Measurements from ENCODE around the gene CHN2.

The CHN2 gene

DNA sequence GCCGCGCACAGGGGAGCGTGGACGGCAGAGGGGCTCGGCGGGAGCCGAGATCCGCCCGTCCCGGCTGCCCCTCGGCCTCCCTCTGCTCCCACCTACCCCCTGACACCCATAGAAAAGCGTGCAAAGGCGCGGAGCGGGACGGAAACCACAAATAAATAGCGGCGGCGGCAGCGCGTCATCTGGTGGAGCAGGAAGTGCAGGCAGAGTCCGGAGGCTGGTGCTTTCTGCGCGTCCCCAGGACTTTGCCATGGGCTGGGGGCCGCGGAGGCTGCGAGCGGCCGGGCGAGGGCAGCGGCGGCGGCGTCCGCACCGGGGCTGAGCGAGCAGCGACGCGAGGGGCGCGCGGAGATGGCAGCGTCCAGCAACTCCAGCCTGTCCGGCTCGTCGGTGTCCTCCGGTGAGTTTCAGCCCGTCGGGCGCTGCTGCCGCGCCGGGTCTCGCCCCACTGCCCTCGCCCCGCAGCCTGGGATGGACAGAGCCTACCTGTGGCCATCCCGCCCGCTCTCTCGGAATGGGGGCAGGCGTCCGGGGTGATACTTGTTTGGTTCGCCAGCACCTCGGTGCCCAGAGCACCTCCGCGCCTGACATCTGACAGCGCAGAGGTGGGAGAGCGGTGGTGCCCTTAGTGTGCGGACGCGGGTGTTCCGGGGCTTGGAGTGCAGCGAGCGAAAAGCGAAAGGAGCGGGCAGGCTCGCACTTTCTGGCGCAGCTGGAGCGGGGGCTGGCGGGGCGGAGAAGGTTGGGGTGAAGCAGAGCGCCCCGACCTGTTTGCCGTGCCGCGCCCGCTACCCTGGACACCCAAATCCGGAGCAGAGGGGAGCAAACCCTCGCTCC is at the start of gene CHN2:
TSS of gene CHN2 (plus strand) at position 182 of the 834 bp plus-strand sequence.
- peak in 2 of 3 donors; percentile 6 to 10 for DNase-seq (ENCODE audit: low read depth in 3 of 3, low spot score in 1 of 3)

DNA sequence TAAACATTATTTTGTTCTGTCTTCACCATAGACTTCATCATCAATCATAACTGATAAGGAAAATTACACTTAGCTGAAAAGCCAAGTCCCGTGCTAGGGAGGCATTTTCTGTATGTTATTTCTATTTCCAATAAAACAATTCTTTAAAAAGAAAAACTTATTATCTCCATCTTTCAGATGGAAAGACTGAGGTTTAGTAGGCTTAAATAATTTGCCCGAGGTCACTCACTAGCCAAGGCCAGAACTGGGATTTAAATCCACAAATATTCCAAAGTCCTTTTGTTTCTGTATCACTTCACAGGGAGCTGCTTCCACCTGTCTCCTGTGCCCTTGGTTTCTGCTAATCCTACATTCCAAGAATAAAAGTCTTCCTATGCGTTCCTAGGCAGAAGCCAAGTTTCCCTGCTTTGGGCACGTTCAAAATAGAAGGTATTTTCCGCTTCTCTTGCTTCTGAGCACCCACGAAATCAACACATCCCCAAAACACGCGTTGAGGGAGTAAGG is 49.0 kb upstream of the CHN2 start:
- DNase-seq (ENCODE audit: low read depth in 3 of 3, low spot score in 1 of 3), result no peak

DNA sequence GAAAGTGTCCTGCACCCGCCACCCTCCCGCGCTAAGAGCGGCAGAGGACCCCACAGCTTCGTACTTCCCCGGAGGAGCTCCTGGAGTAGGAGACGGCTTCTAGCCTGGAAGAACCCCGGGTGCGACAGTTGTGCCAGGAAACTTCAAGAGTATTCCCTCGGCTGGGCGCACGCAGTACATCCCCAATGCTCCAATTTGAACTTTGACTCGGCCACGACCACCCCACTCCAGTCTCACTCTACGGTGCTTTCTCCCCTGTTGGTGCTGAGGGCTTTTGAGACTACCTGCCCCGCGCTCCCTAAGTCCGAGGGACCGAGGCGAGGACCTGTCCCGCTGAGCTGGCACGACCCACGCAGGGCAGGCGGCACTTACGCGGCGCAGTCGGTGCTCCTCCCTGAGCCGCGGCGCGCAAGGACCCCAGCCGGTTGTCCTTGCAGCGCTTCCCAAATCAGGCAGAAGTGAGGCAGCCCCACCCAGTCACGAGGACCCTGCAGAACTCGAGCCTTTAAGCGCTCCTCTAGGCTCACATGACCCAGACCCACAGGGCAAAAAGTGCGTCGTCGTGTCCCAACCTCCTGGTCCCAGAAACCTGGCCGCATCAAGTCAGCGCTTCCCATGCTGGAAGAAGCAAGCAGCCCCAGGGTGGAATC is 48.4 kb upstream of the CHN2 start, which contains the start of gene CPVL:
TSS of gene CPVL (minus strand) at position 481 of the 650 bp plus-strand sequence. CDS start 25,476 bp downstream, outside the sequence.
- no peak for DNase-seq (ENCODE audit: low read depth in 3 of 3, low spot score in 1 of 3)

DNA sequence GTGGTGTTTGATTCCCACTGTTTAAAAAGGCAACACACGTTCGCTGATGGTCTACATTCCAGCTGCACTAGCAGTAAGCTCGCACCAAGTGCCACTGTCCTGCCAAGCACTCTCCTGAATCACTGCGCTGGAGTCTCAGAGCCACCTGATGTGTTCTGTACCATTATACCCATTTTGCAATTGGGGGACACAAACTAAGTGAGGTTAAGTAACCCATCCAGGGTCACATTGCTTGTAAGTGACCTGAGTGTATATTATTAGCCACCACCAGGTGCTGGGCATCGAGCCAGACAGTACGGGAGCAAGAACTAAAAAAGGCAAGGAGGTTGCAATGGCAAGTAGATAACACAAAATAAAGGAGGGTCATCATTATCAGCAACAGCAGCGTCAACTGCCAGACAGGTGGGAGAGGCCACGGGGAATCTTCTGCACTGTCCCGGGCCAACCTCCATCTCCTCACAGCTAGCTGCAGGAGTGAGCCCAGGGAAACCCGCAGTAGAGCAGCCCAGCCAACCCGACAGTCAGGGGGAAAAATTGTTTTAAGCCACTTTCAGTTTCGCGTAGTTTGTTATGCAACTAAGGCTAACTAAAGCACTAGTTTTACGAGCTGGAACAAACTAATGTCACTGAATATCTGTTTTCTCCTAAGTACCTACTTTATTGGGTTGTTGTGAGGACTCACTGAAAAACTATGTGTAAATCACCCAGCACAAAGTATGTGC is 47.5 kb upstream of the CHN2 start:
- no peak for DNase-seq (ENCODE audit: low read depth in 3 of 3, low spot score in 1 of 3)

GRCh38 chr7:29147821-29148220 is 46.8 kb upstream of the CHN2 start:
- no peak for DNase-seq (ENCODE audit: low read depth in 3 of 3, low spot score in 1 of 3)

DNA sequence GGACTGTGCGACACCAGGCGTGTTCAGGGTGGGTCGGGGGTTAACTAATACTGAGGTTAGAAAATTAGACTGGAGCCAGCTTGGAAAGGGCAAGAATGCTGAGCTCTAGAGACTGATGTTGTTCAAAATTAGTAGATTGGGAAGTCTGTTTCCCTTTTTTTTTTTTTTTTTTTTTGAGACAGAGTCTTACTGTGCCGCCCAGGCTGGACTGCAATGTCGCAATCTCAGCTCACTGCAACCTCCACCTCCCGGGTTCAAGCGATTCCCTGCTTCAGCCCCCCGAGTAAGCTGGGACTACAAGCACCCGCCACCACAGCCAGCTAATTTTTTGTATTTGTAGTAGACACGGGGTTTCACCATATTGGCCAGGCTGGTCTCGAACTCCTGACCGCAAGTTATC is 45.5 kb upstream of the CHN2 start:
- no peak for DNase-seq (ENCODE audit: low read depth in 3 of 3, low spot score in 1 of 3)

GRCh38 chr7:29150856-29151255 is 43.7 kb upstream of the CHN2 start:
- no peak for DNase-seq (ENCODE audit: low read depth in 3 of 3, low spot score in 1 of 3)

DNA sequence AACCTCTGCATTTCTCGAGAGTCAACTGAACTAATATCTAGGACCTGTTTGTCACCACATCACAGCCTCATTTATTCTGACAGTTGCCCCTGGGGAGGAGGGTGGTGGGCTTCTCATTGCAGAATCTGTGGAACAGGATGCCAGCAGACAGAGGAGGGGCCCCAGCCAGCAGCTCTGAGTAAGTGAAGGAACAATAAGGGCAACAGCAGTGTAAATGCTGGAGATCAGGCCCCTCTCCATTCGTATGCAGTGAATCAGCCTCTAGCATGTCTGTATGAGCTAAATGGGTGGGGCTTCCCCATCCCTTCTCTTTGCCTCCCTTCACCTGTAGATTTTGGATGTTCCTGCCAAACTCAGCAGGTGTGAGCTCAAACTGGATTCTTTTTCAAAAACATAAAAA is 40.5 kb upstream of the CHN2 start:
- DNase-seq (ENCODE audit: low read depth in 3 of 3, low spot score in 1 of 3), result no peak

DNA sequence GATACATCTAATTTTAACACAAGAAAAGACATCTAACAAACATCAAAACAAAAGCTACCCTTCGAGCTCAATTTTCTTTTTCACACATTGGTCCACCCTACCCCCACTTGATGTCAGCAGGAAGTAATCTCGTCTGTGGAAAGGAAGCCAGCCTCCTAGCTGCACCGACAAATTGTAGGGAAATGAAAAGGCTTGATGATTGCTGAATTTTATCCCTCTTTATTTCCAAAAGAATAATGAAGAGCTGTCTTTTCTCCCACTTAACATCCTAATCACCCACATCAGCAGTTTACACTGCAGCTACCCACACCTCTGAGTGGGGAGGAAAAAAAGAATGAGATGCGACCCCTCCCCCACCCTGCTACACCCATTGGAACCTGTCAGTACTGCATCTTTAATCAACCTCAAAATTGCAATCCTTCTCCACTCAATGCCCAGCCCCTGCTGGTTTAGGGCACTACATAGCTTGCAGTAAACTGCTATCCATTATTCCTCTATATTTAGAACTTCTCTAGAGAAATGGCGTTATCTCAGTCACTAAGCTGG is 37.6 kb upstream of the CHN2 start:
- DNase-seq (ENCODE audit: low read depth in 3 of 3, low spot score in 1 of 3), result no peak

GRCh38 chr7:29158795-29159423 is 35.7 kb upstream of the CHN2 start:
- no peak for DNase-seq (ENCODE audit: low read depth in 3 of 3, low spot score in 1 of 3)

GRCh38 chr7:29160080-29160479 is 34.5 kb upstream of the CHN2 start:
- no peak for DNase-seq (ENCODE audit: low read depth in 3 of 3, low spot score in 1 of 3)

- DNase-seq (ENCODE audit: low read depth in 3 of 3, low spot score in 1 of 3), result no peak
Observed at GRCh38 chr7:29161231-29161630, 33.3 kb upstream of the CHN2 start.

GRCh38 chr7:29162577-29162976 is 32.0 kb upstream of the CHN2 start:
- no peak for DNase-seq (ENCODE audit: low read depth in 3 of 3, low spot score in 1 of 3)

- DNase-seq (ENCODE audit: low read depth in 3 of 3, low spot score in 1 of 3), result no peak
Observed at GRCh38 chr7:29163854-29164253, 30.7 kb upstream of the CHN2 start.

GRCh38 chr7:29167721-29168120 is 26.9 kb upstream of the CHN2 start:
- no peak for DNase-seq (ENCODE audit: low read depth in 3 of 3, low spot score in 1 of 3)

- no peak for DNase-seq (ENCODE audit: low read depth in 3 of 3, low spot score in 1 of 3)
Observed at GRCh38 chr7:29170781-29171180, 23.8 kb upstream of the CHN2 start.

DNA sequence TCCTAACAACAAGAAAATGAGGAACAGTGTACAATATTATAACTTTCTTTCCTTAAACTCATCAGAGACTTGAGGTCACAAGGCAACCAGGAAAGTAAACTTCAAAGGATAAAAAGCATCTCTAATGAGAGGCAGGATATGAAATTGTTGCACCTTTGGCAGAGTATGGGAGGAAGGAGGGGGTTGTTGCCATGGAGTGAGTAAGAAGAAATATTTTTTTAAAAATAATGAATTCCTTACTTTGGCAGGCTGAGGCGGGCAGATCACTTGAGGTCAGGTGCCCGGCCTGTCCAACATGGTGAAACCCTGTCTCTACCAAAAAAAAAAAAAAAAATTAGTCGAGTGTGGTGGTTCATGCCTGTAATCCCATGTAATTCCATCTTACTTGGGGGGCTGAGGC is 21.1 kb upstream of the CHN2 start:
- no peak for DNase-seq (ENCODE audit: low read depth in 3 of 3, low spot score in 1 of 3)

DNA sequence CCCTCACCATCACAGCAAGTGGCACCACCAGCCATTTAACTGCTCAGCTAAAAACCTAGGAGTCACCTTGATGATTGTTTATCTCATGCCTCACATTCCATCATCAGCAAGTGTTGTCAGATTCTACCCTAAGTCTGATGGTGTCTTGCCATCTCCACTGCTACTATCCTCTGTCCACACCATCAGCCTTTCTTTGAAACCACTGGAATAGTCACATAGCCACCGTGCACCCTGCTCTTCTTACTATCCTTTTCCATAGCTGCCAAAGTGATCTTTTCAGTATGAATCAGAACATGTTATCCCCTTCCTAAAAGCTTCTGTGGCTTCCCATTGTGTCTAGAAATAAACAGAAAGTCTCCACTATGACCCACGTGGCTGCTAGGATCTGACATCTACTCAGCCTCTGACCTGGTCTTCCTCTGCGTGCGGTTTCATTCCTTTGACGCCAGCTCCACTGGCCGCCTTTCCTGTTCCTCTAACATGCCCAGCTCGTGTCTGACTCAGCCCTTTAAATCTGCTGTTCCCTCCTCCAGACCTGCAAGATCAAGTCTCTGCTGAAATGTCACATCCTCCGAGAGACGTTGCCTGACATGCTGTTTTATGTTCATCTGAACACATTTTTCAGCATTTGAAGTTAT is 16.5 kb upstream of the CHN2 start:
- DNase-seq (ENCODE audit: low read depth in 3 of 3, low spot score in 1 of 3), result no peak

DNA sequence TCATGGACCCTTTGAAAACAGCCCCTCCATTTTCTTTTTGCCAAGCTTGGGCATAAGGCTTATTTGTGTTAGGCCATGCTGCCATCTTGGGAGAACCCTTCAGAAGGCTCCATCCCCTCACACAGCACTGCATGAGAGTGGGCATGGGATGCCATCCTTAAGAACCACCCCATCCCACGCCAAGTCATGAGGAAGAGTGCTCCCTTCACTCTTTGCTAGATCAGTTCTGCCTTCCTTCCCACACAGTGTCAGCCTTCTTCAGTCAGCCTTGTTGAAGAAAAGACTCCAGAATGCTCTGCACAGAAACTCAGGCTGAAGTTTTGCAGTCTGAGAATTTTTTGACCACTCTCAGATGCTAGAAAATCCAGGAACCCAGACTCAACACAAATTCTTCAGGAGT is 15.5 kb upstream of the CHN2 start:
- DNase-seq (ENCODE audit: low read depth in 3 of 3, low spot score in 1 of 3), result no peak

DNA sequence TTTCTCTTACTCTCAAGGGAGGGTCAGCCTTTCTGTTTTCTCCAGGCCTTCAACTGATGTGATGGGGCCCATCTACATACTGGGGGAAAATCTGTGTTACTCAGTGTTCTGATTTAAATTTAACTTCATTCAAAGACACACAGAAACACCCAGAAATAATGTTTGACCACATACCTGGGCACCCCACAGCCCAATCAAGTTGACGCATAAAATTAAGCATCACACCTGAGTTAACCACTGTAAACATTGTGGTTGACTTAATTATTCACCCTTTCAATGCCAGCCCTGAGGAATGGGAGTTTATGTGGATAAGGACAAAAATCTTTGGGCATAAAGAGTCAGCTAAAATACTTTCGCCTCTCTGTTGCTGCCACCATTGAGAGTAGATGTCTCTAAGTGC is 10.0 kb upstream of the CHN2 start:
- no peak for DNase-seq (ENCODE audit: low read depth in 3 of 3, low spot score in 1 of 3)

All from stimulated activated CD4-positive, alpha-beta T cell treated with anti-CD3 and anti-CD28 coated beads, TNF-alpha, amount 100 ng/mL, for 1 hour (primary cell).